SU-DHL-6 (cell line): ENCODE measurements around the gene RABL6.
"Not testable (repeated sequence)": the region's sequence is repeated elsewhere in the genome, so short reads cannot be mapped to it uniquely, and the experiment has no call there.

Experiments
- H2AFZ ChIP-seq: fragments of 200-600 bp; sonication (generic); 2 replicates; pipeline ENCODE4 v1.6.1; 2014; ENCODE audit warnings: low read depth, mild to moderate bottlenecking, moderate library complexity, mixed read lengths, antibody characterized with exemption, low read length; ENCODE audit not compliant: severe bottlenecking
- H3F3A ChIP-seq: fragments of 200-600 bp; shearing (Covaris generic); 2 replicates; pipeline ENCODE4 v1.6.0; 2016; ENCODE audit warnings: antibody characterized with exemption, mild to moderate bottlenecking; ENCODE audit not compliant: insufficient read depth
- H3K27ac ChIP-seq: fragments of 200-600 bp; sonication (generic); 2 replicates; pipeline ENCODE4 v1.5.1; 2016; ENCODE audit warnings: low read depth, mild to moderate bottlenecking, low read length, moderate library complexity, mixed read lengths
- H3K27me3 ChIP-seq: fragments of 200-600 bp; sonication (generic), shearing (Covaris generic); 2 replicates; pipeline ENCODE4 v1.6.0; 2014; ENCODE audit warnings: mild to moderate bottlenecking, low read length
- H3K36me3 ChIP-seq: fragments of 200-600 bp; sonication (generic); 2 replicates; pipeline ENCODE4 v1.6.1; 2014; ENCODE audit warnings: mild to moderate bottlenecking, low read length, mixed read lengths
- H3K4me2 ChIP-seq: fragments of 300-600, 200-600 bp; shearing (Covaris generic), sonication (generic); 2 replicates; pipeline ENCODE4 v1.6.0; 2014; ENCODE audit warnings: low read length, low read depth, mild to moderate bottlenecking; ENCODE audit not compliant: poor library complexity, severe bottlenecking
- H3K4me3 ChIP-seq: fragments of 200-600 bp; sonication (generic); 2 replicates; pipeline ENCODE4 v1.5.1; 2014; ENCODE audit warnings: antibody characterized with exemption, low read length, mild to moderate bottlenecking, mixed read lengths; ENCODE audit not compliant: insufficient read depth, poor library complexity, severe bottlenecking
- H3K79me2 ChIP-seq: fragments of 200-600 bp; sonication (generic); 2 replicates; pipeline ENCODE4 v1.6.1; 2014; ENCODE audit warnings: mild to moderate bottlenecking, low read length, moderate library complexity; ENCODE audit not compliant: insufficient read depth
- H3K9ac ChIP-seq: fragments of 200-600 bp; sonication (generic); 2 replicates; pipeline ENCODE4 v1.7.0; 2014; ENCODE audit warnings: mild to moderate bottlenecking, low read length
- H3K9me2 ChIP-seq: fragments of 200-600 bp; sonication (generic); replicated peaks from 2 replicates; pipeline ENCODE4 v1.6.1; 2014; ENCODE audit warnings: low read length; ENCODE audit not compliant: insufficient read depth
- H3K9me3 ChIP-seq: fragments of 200-600 bp; sonication (generic); 2 replicates; pipeline ENCODE4 v1.6.1; 2014; ENCODE audit warnings: low read length, mixed read lengths; ENCODE audit not compliant: insufficient read depth
- H4K20me1 ChIP-seq: fragments of 200-600 bp; sonication (generic); 2 replicates; pipeline ENCODE4 v1.6.1; 2014; ENCODE audit warnings: low read depth, mild to moderate bottlenecking, antibody characterized with exemption, low read length, moderate library complexity, mixed read lengths
- CTCF ChIP-seq: fragments of 200-600 bp; sonication (generic); IDR thresholded peaks from one replicate; pipeline ENCODE4 v1.5.1; 2017; ENCODE audit warnings: antibody characterized with exemption, mild to moderate bottlenecking, low read length, moderate library complexity; ENCODE audit not compliant: insufficient read depth, poor library complexity, severe bottlenecking
- EZH2phosphoT487 ChIP-seq: fragments of 200-600 bp; sonication (generic), shearing (Covaris generic); conservative IDR thresholded peaks from 2 replicates; pipeline ENCODE4 v1.6.1; 2018; ENCODE audit warnings: mild to moderate bottlenecking, antibody characterized with exemption, low read length, moderate library complexity, mixed read lengths

The RABL6 gene

DNA sequence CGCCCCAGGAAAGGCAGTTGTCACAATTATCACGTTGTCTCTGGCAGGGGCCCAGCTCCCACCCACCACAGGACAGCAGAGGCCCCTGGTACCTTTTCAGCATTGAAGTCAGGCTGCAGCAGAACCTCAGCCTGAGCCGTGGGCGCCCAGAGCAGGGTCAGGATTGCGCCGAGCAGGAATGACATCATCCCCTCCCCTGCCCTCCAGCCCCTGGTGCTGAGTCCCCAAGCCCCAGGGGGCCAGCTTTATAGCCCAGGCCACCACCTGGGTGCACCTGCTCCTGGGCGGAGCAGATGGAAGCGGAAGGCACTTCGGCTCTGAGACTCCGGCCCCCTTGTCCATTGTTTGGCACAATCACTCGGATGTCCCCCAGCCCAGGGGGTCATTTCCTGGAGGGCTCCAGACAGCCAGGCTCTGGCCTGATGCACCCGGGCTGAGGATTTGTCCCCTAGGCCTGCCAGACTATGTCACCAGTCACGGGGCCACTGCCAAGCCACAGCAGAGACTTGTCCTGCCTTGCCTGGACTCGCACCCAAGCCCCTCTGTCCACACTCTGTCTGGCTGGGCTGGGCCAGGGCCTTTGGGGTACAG, 43.4 kb upstream of the RABL6 start, which contains the start of gene LCN15:
LCN15 (minus strand) TSS at position 218 of the 591 bp plus-strand sequence; CDS start at position 188, 30 bp downstream.
- Histone ChIP-seq H3K4me2 (no peak within 1 kb of the TSS), H4K20me1 (no peaks in the 10 kb centered on the region), H3K9me2 (no peaks in the 10 kb centered on the region), H3K36me3 (no peaks in the 10 kb centered on the region), H2AFZ (no peak within 1 kb of the TSS), H3K79me2 (no peaks in the 10 kb centered on the region), H3K27ac (no peak within 1 kb of the TSS), H3F3A (peaks cover 6% of the 10 kb centered on the region), H3K27me3 (no peaks in the 10 kb centered on the region), H3K9ac (no peak within 1 kb of the TSS), H3K9me3 (no peaks in the 10 kb centered on the region), H3K4me3 (no peak within 1 kb of the TSS)
- TF ChIP-seq CTCF (no peak), EZH2phosphoT487 (no peak)

DNA sequence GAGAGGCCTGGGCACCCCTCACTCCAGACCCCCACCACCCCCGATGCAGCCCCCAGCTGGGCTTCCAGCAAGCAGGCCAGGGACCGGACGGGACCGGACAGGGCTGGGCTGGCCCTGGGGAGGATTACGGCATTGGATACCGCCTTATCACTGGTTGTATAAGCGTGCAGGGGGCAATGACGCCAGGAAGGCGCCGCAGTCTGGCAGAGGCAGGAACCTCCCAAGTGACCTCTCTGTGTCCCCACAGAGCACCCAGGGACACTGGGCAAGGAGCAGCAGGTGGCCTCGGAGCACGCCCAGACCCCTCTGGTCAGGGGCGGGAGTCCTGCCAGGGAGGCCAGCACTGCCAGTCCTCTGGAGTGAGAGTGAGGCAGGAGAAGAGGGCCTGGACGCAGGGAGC, 42.7 kb upstream of the RABL6 start:
- Histone ChIP-seq H3K79me2 (no peaks in the 10 kb centered on the region), H3K27me3 (no peaks in the 10 kb centered on the region), H3K27ac (no peak overlapping the region), H3K36me3 (no peaks in the 10 kb centered on the region), H3K4me2 (no peak overlapping the region), H3K9ac (no peak overlapping the region), H3F3A (peaks cover 6% of the 10 kb centered on the region), H4K20me1 (no peaks in the 10 kb centered on the region), H2AFZ (no peak overlapping the region), H3K9me3 (no peaks in the 10 kb centered on the region), H3K9me2 (no peaks in the 10 kb centered on the region), H3K4me3 (no peak overlapping the region)
- TF ChIP-seq EZH2phosphoT487 (no peak), CTCF (no peak)

DNA sequence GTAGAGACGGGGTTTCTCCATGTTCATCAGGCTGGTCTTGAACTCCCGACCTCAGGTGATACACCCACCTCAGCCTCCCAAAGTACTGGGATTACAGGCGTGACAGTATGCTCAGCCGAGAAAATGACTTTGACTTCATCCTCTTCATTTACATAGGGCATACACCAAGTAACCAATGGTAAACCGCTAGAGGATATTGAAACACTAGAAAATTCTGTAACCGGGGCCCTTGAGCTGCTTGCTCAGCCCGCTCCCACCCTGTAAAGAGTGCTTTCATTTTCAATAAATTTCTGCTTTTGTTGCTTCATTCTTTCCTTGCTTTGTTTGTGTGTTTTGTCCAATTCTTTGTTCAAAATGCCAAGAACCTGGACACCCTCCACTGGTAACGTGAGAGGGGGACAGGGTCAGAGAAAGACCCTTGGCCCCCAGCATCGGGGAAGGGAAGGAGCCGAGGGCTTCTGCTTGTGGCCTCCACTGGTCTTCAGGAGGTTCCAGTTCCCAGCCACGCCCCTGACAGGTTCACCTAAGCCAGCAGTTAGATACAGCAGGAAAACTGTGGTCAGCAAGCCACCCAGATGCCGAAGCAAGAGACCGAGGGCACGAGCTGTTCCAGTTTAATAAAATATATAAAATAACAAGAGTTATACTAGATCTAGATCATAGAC, 41.9 kb upstream of the RABL6 start:
- H3K4me2 ChIP-seq, H2AFZ ChIP-seq, H3F3A ChIP-seq, H3K36me3 ChIP-seq, H3K27ac ChIP-seq, H3K9me3 ChIP-seq, H3K79me2 ChIP-seq, H3K9me2 ChIP-seq, H3K9ac ChIP-seq, H3K4me3 ChIP-seq, H4K20me1 ChIP-seq, H3K27me3 ChIP-seq: not testable (repeated sequence)

GRCh38 chr9:136766410-136767120, 41.2 kb upstream of the RABL6 start:
- H3F3A ChIP-seq, H3K4me3 ChIP-seq, H4K20me1 ChIP-seq, H3K36me3 ChIP-seq, H3K9me2 ChIP-seq, H3K9ac ChIP-seq, H3K79me2 ChIP-seq, H3K27me3 ChIP-seq, H3K9me3 ChIP-seq, H2AFZ ChIP-seq, H3K4me2 ChIP-seq, H3K27ac ChIP-seq: not testable (repeated sequence)
